NCI-H1092 (cell line): ENCODE data around the gene BTBD19.
A peak's percentile ranks its signal among the peaks of the same experiment; 100 is the strongest.
"Not testable (repeated sequence)": the region's sequence is repeated elsewhere in the genome, so short reads cannot be mapped to it uniquely, and the experiment has no call there.

ENCODE experiments used
- DNase-seq: peaks from one replicate; lab custom pipeline; 2025; lab: John Stamatoyannopoulos, UW

BTBD19 gene

DNA sequence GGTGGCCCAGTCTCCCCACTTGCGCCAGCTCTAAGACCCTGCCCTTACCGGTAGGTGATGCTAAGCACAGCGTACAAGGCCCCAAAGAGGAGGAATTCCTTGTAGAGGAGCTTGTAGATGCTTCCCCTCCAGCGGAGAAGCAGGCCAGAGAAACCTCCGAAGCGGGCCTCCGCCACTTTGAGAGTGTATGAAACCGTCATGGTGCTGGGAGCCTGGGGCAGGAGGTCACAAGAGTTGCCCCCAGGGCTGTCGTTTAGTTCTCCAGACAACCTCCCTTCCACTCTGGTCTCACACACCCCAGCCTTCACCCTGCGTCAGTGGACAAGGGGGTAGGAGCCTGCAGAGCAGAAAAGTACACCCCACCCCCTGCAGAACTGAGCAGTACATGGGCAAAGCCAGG is 20.8 kb upstream of the BTBD19 start:
- no peak for DNase-seq

DNA sequence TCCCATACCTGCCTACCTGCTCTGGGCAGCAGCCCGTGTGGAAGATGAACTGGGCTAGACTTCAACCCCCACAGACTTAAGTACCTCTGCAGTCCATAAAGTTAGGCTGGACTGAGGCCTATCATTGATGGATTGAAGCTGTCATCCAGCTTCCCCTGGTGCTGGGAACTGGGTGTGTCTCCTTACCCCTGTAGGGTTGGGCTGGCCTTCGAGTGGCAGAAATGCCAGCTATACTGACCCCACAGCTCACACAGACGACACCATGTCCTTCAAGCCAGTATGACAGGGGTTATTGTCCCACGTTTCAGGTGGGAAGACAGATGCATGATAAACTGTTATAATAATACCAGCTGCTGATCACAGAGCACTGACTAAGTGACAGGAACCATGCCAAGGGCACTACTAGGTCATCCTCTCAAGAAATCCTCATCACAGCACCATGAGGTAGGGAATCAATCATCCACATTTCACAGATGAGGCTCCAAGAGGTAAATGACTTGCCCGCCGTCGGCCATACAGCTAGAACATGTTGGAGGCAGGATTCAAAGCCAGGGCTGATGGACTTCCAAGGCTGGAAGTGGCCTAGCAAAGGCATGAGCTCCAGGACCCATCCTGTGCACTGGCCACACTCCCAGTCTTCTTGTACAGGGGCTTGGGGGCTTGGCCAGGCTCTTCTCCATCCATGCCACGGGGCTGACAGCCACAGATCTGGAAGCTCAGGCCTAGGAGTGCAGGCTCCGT is 20.0 kb upstream of the BTBD19 start, which contains the start of gene BEST4:
Gene BEST4 (minus strand): TSS at position 51 of the 741 bp plus-strand sequence. CDS start 465 bp downstream, outside the sequence.
- no peak for DNase-seq

DNA sequence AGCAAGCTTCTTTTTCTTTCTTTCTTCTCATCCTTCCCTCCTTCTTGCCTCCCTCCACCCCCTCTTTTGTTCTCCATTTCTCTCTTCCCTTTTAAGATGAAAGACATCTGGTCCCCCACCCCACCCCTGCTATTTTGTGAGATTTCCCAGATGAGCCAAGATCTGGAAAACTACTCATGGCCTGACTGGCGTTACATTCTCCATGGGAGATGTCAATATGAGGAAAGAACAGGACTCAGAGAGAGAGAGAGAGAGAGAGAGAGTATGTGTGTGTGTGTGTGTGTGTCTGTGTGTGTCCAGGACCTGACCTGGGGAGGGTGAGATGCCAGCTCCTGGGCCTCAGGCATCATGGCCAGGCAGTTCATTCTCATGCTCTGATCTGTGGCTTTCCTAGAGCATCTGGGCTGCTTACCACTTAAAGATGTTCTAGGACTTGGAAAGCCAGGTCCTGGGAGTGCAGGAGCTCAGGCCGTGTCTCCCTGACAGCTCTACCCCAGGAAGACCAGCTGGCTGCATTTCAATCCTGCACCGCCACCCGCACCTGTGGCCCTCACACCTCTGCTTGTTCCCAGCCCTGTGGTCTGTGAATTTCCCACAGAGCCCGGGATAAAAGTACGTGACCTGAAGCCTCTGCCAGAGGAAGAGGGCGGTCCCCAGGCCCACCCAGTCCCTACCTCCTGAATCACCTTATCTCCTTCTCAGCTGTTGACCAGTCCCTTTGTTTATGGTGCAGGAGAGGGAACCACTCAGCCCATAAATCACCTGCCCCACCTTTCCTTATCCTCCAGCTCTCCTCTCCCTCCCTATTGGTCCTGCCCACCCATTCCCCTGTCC is 17.1 kb upstream of the BTBD19 start:
- no peak for DNase-seq

DNA sequence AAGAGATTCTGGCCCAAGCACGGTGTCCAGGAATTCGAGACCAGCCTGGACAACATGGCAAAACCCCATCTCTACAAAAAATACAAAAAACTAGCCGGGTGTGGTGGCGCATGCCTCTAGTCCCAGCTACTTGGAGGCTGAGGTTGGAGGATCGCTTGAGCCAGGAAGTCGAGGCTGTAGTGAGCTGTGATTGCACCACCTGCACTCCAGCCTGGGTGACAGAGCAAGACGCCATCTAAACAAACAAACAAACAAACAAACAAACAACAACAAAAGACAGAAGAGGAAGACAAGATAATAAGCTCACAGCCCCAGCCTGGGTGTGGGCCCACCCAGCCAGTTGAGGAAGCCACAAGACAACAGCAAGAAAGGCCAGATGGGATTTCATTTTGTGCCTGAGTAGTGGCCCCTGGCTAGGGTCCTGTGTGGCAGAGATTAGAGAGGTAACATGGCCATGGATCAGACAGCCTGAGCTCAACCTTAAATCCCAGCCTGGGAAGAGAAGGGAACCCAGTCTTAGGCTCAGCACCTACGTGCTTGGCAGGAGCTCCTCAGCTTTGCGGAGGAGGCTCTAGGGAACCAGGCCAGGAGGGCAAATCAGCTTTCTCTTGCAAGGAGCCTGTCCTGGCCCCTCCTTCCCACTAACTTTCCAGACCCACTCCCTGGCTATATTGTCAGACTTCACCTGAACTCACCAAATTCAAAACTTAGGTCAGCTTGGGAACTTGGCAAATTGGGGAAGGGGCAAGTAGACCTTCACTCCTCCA is 15.4 kb upstream of the BTBD19 start:
- DNase-seq, result no peak

DNA sequence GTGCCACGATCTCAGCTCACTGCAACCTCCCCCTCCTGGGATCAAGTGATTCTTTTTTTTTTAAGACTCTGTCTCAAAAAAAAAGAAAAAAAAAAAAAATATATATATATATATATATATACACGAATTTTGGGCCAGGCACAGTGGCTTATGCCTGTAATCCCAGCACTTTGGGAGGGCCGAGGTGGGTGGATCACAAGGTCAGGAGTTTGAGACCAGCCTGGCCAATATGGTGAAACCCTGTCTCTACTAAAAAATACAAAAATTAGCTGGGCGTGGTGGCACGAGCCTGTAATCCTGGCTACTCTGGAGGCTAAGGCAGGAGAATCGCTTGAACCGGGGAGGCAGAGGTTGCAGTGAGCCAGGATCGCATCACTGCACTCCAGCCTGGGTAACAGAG is 10.4 kb upstream of the BTBD19 start:
- DNase-seq, result not testable (repeated sequence)

DNA sequence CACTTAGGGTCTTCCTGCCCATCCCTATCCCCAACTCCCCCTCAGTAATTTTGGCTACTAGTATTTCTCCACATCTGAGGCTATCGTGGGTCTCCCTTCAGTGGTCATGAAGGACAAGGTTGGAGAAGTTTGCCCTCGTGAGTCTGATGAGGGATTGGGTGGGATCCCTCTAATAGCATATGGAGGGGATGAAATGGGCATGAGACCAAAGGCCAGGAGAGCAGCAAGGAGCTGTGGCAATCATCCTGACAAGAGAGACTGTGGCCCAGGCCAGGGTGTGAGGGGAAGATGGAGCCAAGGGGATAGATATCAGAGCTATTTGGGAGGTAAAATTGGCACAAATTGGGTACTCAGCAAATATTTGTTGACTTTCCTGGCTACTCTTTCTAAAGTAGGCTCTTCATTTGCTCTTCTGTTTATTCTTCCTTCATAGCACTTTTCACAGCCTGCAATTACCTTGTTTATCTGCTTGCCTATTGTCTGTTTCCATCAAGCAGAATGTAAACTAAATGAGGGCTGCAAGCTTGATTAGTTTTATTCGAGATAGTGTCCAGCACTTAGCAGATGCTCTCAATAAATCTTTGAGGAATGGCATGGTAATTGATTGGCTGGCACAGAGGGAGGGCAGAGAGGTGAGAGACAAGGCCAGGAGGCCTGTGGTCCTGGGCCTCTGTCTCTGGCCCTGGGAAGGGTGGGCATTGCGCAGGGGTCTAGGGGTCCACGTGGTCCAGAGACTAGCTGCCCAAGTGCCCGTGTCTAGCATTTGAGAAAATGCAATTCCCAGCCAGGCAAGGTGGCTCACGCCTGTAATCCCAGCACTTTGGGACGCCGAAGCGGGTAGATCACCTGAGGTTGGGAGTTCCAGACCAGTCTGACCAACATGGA is 9.6 kb upstream of the BTBD19 start:
- DNase-seq, result peak; percentile 47

DNA sequence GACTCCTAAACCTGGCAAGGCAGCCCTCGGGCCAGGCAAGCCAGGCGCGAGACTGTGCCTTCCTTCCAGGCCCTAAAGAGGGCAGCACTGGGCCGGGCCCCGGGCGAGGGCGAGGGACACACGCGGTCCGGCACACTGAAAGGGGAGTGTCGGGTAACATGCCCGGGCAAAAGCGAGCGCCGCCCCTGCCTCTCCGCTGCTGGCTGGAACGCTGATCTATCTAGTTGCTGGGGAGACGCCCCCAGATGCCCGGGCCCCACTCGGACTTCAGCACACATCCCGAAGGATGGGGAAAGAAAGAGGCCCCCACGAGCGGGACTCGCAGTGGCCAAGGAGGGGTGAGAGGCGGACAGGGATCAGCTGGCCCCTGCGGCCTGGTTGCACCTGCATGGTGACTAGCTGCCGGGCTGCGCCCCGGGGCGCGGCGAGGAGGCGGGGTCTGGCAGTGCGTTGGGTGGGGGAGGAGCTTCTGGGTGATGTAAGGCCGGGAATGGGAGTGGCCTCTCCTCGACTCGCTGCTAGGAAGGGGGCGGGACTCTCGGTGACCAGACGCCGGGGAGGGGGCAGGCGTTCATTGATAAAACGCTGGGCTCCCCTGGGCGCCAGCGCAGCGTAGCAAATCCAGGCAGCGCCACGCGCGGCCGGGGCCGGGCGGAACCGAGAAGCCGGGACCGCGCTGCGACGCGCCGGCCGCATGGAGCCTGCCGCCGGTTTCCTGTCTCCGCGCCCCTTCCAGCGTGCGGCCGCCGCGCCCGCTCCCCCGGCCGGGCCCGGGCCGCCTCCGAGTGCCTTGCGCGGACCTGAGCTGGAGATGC is 8.3 kb upstream of the BTBD19 start, which contains the start of gene PLK3:
Gene PLK3 (plus strand): TSS at position 608 of the 815 bp plus-strand sequence. CDS start 87 bp downstream, at position 695.
- DNase-seq, result peak; percentile 97

DNA sequence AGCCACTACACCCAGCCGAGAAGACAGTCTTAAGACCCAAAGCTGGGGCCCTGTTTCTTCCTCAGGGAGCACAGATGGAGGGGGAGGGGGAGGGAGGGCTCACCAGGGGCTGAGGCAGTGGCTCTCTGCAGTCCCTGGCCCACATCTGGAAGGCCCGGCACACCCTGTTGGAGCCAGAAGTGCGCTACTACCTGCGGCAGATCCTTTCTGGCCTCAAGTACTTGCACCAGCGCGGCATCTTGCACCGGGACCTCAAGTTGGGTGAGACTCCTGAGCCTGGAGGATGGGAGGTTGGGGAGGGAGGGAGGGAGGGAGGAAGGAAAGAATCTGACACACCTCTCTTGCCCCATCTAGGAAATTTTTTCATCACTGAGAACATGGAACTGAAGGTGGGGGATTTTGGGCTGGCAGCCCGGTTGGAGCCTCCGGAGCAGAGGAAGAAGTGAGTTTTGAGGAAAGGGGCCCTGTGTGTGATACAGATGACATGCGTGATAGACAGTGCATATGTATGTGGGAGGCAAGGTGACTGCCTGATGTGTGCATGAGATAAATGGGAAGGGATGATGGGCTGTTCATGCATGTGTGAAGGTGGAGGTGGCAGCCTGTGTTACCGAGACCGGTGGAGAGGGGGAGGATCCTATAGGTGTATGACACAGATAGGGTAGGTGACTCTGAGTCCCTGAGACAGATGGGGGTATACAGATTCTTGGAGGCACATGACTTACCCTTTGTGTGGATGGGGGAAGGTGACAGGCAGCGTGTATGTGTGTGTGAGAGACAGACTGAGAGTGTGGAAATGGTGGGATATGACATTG is 6.6 kb upstream of the BTBD19 start:
- no peak for DNase-seq

DNA sequence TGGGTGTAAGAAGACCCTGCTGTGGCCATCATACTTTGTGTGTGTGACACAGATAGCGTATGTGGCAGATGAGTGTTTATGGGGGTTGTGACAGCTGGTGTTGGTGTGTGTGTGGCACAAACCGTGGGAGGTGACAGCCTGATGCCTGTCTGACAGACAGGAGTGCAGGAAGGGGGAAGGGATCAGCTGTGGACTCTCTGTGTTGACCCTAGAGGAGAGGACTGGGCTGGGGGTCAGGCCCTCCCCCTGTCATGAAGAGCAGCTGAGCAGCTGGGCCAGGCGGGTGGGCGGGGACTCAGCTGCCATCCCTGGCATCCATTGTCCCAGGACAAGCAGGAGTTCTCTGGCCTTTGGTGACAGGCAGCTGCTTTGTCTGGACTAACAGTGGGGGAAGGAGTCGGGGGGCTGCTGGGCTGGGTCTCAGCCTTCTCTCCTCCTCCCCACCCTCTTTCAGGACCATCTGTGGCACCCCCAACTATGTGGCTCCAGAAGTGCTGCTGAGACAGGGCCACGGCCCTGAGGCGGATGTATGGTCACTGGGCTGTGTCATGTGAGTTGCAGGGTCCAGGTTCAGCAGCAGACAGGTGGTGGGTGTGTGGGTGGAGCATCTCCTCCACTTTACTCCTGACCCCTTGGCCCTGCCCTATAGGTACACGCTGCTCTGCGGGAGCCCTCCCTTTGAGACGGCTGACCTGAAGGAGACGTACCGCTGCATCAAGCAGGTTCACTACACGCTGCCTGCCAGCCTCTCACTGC is 5.8 kb upstream of the BTBD19 start:
- no peak for DNase-seq

DNA sequence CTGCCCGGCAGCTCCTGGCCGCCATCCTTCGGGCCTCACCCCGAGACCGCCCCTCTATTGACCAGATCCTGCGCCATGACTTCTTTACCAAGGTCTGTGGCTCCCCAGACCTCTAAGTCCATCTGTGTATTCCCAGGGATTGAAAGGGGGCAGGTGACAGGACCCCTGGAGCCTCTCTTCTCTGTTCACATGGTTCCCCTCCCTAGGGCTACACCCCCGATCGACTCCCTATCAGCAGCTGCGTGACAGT is 5.3 kb upstream of the BTBD19 start:
- DNase-seq, result no peak

DNA sequence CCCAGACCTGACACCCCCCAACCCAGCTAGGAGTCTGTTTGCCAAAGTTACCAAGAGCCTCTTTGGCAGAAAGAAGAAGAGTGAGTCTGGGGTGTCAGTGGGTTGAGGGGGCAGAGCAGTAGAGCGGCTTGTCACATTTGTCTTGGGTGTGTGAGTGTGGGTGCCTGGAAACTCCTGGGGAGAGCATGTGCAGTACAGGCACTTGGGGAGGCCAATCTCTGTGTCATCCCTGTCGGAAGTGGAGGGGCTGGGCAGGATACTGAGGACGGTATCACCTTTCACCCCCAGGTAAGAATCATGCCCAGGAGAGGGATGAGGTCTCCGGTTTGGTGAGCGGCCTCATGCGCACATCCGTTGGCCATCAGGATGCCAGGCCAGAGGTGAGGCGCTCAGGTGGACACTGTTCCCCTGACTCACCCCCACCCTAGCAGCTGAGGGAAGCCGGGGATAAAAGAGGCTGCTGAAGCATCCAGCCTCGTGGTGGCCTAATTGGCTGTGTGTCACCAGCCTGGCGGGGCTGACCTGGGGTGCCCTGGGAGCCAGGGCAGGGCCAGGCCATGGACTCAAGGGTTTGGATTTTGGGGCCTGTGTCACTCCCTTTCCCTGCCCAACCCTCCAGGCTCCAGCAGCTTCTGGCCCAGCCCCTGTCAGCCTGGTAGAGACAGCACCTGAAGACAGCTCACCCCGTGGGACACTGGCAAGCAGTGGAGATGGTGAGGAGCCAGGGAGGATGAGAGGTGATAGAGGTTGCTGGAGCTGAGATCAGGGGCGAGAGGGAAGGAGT is 4.8 kb upstream of the BTBD19 start:
- DNase-seq, result no peak

DNA sequence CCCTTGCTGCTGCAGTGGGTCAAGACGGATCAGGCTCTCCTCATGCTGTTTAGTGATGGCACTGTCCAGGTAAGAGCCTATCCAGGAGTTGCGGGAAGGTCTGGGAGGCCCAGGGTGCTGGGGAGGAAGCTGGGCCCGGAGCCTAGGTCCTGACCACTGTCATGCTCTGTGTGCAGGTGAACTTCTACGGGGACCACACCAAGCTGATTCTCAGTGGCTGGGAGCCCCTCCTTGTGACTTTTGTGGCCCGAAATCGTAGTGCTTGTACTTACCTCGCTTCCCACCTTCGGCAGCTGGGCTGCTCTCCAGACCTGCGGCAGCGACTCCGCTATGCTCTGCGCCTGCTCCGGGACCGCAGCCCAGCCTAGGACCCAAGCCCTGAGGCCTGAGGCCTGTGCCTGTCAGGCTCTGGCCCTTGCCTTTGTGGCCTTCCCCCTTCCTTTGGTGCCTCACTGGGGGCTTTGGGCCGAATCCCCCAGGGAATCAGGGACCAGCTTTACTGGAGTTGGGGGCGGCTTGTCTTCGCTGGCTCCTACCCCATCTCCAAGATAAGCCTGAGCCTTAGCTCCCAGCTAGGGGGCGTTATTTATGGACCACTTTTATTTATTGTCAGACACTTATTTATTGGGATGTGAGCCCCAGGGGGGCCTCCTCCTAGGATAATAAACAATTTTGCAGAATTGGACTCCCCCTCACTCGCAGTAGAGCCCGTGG is 2.9 kb upstream of the BTBD19 start:
- no peak for DNase-seq

DNA sequence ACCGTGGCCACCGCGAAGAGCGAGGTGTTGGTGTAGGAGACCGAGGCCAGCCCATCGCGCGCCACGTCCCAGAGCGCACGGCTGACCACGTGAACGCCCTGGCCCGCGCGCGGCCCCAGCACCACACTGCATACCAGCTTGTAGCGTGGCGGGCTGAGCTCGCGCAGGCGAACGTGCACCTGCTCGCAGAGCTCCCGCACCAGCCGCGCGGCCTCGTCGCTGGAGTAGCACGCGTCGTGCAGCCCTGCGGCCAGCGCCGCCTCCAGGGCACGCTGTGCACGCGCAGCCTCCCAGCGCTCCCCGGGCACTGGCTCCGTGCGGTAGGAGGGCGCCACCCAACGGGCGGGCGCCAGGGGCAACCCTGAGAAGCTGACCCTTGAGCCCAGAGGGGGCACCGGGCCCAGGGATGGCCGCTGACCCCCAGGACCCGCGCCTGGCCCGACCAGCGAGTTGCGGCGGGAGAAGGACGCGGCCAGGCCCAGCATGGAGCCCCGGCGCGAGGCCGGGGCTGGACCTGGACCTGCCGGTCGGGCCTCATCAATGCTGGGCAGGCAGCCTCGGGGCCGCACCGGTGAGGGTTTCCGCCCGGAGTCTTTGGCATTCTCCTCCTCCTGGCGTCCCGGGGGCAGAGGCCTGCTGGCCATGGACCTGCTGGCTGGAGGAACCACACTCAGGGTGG is 2.2 kb upstream of the BTBD19 start:
- DNase-seq, result no peak

DNA sequence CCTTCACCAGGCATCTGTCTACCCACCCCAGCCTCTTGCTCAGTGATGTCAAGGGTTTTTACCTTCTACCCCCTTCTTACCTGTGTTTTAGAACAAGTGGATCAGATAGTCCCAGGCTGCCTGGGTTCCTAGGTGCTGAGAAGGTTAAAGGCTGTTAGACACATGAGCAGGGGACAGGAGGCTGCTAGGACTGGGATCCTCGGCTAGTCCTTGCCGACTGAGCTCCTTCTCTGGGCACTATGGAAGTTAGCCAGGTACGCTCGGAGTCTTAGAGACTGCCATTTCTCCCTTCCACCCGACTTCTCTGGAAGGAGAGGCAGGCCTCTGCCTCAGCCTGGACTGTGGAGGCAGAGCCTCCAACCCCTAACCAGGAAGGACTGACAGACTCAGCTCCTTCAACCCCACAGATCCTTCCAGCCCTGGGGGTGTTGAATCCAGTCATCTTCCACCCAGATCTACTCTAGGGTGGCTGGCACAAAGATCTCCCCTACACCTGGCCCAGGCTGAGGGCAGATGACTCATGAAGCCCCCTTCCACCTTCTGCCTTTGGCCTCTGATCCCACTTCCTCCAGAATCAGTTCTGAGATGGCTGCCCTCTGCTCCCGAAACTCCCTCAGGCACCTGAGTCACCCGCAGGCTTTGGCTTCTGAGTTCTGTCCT is 1.5 kb upstream of the BTBD19 start, which contains the start of gene DYNLT4:
Gene DYNLT4 (minus strand): TSS at position 648 of the 660 bp plus-strand sequence. CDS start 683 bp downstream, outside the sequence.
- no peak for DNase-seq

DNA sequence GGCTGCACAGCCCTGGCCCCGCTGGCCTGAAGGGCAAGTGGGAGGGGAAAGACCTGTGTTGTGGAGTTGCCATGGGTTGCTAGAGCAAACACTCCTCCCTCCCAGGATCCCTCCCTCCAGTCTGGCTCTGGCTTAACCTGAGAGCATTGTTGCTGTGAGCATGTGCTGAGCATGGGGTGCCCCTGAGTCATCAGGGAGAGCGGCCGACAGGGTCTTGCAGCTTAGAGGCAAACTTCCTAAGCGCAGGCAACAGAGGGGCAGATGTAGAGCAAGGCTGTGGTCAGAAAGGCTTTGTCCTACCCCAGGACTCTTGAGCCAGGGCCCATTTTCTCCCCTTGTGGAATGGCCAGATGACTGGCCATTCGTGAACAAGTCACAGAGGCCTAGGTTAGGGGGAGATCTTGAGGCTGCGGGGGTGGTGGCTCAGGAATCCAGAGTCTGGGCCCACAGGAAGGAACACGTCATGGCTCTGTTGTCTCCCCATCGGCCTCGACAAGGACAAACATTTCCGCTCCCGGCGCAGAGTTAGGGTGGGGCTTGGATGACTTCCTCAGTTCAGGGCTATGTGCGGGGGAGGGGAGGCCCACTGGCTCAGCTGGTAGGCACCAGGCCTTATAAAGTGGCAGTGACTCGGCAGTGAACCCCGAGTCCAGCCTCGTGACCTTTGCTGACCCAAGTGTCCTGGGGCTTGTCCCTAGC is 810 bp upstream of the BTBD19 start:
- DNase-seq, result no peak
